HG02759 (cell line): Measurements from ENCODE around the gene AKAP13.
A peak's percentile ranks its signal among the peaks of the same experiment; 100 is the strongest.

Source experiments
- ATAC-seq: cut with Tn5 transposase; IDR thresholded peaks from one replicate; pipeline ENCODE4 v1.9.1; 2021; ENCODE audit warnings: mild to moderate bottlenecking, moderate library complexity; ENCODE audit not compliant: unreplicated experiment

AKAP13 gene

DNA sequence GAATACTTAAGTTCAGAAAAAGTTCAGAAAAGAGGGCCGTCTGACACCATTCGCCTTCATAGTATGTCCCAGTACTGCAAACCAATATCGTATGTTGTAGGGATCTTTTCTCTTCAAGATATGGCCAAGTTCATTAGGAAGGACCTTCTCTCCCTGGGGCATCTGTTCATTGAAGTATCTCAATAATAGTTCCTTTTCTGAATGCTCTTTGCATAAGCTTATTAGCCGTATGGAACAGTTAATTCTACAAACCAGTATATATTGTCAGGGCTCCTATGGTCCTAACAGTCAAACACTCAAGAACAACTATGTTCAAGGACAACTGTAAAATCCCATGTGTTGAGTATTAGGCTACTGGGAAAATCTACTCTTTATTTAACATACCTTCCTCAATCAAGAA, 211.2 kb downstream of the AKAP13 start:
- no peak for ATAC-seq

DNA sequence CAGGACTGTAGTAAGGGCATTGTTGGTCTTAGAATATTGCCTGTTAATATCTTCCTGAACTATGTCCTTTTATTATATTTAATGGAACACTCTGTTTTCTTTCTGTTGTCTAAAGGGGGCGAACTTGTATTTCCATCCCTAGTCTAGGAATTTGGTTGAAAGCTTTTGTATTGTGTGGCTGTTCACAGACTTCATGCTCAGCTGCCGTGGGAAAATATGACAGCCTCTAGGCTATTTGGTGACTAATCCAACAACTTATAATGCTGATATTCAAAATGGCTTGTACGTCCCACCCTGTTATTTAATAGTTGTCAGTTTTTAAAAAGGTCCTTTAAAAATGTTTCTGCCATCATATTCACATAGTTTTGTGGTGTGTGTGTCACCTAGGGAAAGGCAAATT, 211.7 kb downstream of the AKAP13 start:
- no peak for ATAC-seq

GRCh38 chr15:85593809-85594445, 213.5 kb downstream of the AKAP13 start:
- ATAC-seq, result no peak

DNA sequence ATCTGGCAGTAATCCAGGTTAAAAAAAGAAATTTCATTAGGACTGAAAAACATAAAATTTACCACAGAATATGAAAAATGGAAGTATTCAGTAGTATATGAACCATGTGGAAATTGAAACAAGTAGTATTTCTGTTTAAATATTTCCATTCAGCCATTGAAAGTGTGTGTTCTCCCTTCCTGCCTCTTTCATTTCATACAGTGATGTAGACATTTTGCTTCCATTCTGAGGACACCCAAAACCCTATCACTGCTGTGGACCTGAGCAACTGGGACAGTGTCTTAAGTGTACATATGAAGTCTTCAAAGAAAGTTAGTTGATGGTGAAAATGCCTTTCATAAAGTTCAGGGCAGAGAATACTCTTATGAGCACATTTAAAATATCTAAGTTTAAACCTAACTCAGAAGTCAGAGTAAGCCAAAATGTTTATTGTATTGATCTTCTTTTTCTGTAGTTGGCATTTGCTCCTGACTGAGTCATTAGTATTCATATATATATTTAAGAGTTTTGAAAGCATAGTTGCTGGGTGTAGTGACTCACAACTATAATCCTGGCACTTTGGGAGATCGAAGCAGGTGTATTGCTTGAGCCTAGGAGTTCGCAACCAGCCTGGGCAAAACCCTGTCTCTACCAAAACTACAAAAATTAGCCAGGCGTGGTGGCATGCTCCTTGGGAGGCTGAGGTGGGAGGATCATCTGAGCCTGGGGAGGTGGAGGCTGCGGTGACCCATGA, 215.6 kb downstream of the AKAP13 start:
- no peak for ATAC-seq

DNA sequence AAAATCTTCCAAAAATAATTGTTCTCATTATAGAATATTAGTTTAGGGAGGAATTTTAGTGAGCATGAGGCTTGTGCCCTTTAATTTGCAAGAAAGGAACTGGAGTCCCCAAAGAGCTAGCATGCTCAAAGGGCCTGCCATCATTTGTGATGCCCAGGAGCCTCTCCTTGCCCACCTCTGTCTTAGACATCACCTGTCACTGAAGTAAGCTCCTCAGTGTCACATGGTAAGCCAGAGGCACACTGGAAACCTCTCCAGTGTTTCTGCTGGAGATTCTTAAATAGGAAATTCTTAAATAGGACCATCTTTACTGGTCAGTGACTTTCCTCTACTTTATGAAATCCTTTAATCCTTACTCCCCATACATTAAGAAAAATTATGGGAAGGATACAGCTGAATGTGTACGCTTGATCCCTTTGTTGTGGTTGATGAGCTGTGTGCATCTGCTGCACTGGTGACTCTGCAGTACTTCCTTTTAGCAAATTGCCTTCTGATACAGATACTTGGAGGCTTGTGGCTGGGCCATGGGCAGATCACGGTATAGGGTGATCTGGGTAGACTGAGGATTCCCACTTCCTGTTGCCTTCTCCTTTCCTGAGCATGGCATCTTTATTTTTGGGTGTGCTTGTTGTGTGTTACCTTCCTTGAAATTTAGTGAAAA, 216.9 kb downstream of the AKAP13 start:
- ATAC-seq, result no peak

DNA sequence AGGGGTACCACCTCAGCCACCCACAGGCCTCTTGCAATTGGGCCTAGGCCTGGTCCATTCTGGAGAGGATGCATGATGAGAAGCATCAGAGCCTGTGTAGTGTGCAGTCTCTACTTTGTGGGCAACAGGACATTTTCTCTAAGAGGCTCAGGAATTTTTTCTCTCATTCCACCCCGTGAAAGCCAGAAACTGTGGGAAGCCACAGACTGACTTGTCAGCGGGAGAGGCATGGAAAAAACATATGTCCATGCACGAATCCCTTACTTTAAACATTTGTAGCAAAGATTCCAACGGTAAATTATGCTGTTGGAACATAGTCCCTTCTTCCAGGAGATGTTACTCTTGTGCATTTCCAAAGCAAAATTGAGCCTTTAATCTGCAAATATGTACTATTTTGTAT, 217.8 kb downstream of the AKAP13 start:
- no peak for ATAC-seq

GRCh38 chr15:85598718-85599398, 218.5 kb downstream of the AKAP13 start:
- no peak for ATAC-seq

GRCh38 chr15:85600001-85600400, 219.6 kb downstream of the AKAP13 start:
- no peak for ATAC-seq

- no peak for ATAC-seq
These were observed 222.8 kb downstream of the AKAP13 start for GRCh38 chr15:85603160-85603559.

DNA sequence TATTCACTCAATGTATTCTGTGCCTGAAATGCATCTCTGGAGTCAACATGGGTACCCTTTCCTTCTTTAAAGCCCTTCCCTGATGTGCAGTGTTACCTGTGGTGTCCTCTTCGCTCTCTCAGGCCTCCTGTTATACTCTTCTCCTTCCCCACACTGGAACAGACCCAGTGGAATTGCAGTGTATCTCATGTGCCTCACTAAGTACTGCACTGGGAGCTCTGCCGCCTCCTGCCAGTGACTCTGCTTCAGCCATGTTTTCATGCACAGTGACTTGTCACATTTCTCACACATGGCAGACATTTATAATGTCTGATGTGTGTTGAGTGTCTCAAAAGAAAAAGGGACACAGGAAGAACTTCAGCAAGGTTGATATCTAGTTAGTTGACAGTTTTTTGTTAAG, 223.3 kb downstream of the AKAP13 start:
- ATAC-seq, result no peak

DNA sequence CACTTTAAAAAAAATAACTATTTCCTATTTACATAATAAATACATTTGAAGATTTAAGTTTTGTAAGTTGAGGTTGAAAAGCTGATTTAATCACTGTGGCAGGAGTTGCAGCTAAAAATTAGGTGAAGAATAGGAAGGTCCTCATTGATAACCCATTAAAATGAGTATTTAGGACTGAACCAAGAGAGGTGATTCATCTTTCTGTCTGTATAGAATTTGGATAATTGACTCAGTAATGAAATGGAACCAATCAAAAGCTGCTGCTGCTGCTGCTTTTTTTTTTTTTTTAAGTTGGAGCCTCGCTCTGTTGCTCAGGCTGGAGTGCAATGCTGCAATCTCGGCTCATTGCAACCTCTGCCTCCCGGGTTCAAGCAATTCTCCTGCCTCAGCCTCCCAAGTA, 223.8 kb downstream of the AKAP13 start:
- no peak for ATAC-seq

DNA sequence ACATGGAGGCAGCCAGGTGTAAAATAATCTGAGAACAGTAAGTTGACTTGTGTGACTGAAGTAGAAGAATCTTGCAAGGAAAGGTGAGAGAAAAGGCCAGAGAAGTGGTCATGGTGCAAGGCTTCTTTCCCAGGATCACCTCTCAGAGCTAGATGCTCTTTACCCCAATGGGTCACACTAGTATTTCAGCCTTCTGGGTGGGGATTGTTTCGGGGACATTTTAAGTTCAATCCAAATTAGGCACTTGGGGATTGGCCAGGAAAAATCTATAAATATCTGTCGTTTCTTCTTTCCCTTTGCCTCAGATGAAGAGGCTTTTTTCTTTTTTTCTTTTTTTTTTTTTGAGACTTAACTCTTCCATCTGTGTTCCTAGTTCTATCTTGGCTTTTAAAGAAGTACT, 226.3 kb downstream of the AKAP13 start:
- ATAC-seq, result no peak

- ATAC-seq, result no peak
These were observed 226.9 kb downstream of the AKAP13 start for GRCh38 chr15:85607141-85607806.

DNA sequence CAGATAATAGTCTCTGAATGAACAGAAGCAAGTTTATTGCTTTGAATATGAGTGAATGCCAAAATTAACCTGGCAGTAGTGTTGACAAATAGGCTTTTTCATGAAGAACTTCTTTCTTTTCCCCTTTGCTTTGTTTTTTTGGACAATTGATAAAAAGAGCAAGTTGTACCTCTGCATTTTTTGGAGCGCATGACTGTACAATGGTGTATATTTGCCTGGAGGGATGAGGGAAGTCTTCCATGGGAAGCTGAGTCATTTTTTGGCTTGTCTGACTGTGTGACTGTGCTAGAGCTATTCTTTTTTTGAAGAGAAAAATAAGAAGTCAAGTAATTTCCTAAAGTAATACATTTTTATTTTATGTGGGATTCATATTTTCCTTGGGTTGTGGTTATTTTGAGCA, 227.4 kb downstream of the AKAP13 start:
- no peak for ATAC-seq

DNA sequence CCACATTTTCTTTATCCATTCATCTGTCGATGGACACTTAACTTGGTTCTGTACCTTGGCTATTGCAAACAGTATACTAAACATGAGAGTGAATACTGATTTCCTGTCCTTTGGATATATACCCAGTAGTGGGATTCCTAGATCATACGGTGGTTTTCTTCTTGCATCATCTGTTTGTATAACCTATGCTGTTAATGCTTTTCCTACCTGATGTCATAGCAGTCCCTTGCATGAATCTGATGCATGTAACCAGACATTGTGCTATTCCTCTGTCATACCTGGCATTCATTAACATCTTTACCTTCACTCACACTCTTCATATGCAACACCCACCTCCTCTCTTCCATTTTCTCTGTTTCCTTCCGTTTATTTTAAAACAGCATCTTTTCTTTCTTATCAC, 229.1 kb downstream of the AKAP13 start:
- ATAC-seq, result no peak

DNA sequence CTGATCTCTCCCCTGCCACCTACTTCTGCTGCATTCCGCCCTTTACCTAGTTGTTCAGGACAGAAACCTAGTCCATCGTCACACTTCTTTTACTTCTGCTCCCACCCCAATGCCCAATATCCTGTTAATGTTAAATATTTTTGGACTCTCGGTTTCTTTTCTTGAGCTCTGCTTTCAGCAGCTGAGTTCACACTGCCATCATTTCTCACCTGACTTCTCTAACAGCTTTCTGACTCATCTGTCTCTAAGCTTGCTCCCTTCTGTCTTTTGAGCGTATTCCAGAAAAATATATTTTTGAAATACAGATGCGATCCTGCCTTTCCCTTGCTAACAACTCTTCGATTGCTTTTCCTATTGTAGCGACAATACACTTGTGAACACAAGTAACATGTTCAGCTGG, 231.0 kb downstream of the AKAP13 start:
- no peak for ATAC-seq

DNA sequence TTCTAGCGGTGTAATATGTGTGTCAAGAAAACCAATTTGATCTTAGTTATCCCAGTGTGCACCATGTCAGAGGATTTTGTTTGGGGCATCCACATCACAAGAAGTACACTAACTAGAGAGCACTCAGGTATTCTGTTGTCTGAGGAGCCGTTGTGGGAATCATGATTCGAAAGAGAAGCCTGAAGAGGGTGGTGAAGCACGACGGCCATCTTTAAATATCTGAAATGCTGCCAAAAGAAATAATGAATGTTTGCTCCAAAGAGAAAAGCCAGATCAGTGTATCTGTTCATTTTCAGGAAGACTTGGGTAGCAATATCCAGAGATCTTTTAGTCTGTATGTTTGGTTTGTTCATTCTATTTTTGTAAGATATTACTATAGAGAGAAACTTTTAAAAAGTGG, 233.7 kb downstream of the AKAP13 start:
- no peak for ATAC-seq

DNA sequence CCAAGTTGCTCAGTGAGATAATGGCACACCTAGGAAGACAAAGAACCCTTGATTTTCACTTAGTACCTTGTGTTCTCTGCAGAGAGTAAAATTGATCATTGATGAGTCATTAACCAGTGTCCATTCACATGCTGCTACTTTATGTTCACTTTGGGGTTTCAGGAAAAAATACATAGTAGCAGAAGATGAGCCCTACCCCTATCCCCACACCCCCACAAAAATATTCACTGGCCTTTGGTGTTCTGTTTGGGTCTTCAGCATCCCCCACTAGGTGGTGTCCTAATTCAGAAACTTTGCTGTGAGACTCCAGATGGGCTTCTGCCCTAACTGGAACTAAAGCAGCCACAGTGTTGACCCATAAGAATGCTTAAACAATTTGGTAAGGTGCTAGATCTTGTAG, 235.5 kb downstream of the AKAP13 start:
- no peak for ATAC-seq

DNA sequence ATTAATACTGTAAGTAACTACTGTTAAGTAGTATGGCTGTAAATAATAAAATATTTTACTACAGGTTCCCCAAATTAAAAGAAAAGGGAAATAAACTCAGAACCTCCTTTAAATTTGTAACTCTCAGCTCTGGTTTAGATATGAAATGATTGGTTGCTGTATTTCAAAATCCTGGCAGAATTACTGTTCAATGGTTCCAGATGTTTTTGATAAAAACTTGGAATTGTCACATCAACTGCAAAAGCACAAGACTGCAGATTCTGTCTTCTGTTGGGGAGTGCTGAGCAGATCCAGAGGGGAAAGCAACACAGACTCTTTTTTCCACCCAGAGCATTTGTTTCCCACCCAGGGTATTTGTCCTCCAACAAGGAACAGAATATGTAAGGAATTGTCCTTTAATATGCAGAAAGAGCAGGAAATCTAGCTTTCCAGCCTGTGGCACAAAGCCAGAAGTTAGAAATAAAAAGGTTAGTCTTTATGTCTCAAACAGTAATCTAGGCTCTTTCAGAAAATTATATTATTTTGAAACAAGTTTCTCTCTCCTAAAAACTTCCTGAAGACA, 236.2 kb downstream of the AKAP13 start:
- no peak for ATAC-seq

DNA sequence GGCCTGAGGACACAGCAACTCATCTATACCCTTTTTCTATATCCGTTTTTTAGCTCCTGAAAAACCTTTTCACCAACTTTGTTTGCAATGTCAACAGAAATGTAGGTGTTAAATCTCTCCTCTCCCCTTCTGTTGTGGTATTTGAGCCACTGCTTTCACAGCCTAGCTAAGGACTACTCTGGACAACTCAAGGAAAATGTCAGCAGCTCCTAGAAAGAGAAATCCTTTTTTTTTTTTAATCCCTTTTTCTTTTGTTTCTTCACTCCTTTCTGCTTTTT, 237.8 kb downstream of the AKAP13 start:
- ATAC-seq, result no peak

DNA sequence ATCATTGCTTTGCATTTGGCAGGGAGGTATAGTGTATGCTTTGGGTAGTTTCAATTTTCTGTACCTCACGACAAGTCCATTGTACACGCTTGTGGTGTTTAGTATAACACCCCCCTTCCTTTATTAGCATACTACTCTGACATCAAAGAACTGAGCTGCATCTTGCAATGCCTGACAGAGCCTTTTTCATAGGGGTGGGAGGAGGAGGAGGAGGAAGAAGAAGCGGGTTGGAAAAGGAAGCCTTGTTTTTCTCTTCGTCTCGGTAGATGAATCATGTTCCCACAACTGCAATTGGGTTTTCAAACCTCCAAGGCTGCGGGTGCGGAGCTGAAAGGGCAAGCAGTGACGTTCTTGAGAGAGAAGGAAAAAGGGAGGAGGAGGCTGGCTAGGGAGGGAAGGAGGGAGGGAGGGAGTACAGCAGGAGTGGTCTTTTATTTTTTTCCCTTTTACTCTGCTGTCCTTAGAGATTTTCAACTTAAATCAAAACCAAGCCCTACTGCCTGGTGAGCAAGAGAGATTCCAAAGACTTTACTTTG, 238.6 kb downstream of the AKAP13 start:
- peak; percentile 71 for ATAC-seq
